HG02623 (cell line): ENCODE results near the gene KRTAP12-2.
"Not testable (repeated sequence)": the region's sequence is repeated elsewhere in the genome, so short reads cannot be mapped to it uniquely, and the experiment has no call there.

Experiments used
- ATAC-seq: cut with Tn5 transposase; IDR thresholded peaks from one replicate; pipeline ENCODE4 v1.9.1; 2021; ENCODE audit warnings: moderate library complexity; ENCODE audit not compliant: unreplicated experiment

The KRTAP12-2 gene

DNA sequence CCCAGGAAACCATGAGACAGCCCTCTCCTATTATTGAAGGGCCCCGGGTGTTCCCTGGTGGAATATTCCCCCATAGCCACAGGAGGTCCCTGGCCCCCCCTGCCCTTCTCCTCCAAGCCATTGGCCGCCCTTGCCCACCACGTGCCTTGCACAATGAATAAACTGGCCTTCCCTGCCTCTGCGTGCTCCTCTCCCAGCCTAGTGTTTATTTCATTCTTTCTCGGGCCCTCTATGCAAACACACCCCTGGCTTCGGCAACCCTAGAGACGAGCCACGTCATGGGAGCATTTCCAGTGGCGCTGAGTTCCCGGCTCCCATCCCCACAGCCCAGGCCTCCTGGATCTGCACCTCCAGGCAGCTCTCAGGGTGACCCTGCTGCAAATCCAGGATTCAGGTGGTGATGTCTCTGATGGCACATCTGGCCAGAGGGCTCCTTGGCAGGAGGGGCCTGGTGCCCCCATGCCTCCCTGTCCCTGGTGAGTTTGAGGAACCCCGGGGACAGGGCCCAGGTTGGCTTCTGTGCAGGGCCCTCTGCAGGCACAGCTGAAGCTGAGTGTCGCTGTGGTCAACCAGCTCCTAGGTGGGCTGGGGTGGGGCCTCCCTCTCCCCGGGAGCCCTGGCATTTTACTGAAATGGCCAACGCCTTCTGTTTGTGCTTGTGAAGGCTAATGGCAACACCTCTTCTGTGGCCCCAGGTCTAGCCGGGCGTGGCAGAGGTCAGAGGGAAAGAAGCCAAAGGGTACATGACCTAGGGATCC is 36.4 kb upstream of the KRTAP12-2 start:
- ATAC-seq = no peak

DNA sequence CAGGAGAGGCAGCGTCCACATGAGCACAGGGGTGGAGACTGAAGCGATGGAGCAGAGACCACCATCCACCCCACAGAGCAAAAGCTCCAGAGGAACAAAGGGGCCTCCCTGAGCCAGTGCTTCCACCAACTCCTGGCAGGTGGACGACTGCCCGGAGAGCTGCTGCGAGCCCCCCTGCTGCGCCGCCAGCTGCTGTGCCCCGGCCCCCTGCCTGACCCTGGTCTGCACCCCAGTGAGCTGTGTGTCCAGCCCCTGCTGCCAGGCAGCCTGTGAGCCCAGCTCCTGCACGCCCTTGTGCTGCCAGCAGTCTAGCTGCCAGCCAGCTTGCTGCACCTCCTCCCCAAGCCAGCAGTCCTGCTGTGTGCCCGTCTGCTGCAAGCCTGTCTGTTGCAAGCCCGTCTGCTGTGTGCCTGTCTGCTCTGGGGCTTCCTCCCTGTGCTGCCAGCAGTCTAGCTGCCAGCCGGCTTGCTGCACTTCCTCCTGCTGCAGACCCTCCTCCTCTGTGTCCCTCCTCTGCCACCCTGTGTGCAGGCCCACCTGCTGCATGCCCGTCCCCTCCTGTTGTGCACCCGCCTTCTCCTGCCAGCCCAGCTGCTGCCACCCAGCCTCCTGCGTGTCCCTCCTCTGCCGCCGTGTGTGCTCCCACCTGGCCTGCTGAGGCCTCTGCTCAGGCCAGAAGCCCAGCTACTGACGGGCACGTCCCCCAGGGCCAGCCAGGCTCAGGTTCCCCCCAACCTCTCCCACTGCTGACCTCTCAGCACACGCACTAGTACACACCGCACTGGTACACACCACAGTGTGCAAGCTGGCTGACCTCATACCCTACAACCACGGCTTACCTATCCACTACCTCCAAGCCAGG is 35.6 kb upstream of the KRTAP12-2 start:
- ATAC-seq = no peak

DNA sequence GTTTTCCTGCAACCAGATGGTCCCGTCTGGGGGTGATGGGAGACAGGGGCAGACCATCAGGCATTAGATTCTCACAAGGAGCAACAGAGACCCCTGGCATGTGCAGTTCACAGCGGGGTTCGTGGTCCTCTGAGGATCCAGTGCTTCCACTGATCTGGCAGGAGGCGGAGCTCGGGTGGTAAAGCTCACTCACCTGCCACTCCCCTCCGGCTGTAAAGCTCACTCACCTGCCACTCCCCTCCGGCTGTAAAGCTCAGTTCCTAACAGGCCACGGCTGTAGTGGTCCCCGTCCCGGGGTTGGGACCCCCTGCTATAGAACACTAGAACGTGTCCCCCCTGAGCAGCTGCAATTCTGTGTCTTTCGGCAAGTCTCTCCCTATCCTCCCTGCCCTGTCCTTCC is 34.8 kb upstream of the KRTAP12-2 start:
- no peak for ATAC-seq

DNA sequence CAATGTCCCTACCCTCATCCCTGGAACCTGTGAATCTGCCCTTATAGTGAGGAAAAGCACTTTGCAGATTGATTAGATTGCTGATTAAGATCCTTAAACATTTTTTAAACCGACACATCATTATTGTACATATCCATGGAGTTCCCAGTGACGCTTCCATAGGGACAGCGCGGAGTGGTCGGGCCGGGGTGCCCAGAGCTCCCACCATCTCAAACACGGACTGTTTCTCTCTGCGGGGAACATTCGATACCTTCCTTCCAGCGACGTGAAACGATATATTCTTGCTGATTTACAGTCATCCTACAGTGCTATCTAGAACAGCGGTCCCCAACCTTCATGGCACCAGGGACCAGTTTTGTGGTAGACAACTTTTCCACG is 34.3 kb upstream of the KRTAP12-2 start:
- no peak for ATAC-seq

DNA sequence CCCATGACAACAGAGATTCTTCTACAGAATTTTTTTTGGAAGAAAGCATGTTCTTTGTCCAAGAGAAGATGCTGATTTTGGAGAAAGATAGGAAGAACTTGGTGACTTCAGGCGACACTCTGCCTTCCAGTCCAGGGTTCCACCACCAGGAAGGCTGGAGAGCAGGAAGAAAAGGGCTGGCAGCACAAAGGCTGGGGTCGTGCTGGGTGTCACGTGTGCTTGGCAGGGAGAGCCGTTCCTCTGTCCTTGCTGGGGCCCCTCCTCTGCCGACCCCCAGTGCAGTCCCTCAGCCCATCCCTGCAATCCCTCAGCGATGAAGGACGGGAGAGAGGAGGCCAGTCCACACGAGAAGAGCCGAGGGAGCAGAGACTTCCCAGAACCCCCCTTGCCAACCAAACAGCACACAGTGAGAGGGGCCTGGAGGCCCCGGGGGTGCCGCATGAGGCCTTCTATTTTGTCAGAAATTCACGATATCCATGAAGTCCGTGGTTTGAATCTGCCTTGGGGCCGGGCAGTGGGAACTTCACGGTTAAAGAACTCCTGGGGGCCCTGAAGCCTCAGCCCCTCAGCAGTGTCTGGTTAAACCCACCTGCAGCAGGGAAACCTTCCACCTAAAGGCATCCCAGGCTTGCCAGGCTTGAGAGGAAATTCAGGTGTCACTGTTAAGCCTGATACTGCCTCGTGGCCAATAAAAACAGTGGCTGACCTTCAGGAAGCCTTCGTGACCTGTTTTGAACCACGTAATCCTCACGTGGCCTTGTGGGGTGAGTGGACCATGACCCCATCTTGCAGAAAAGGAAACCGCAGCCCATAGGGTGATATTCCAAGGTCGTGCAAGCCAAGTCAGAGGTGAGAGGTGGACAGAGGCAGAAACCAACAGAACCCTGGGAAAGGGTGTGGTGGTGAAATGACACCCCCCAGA is 33.6 kb upstream of the KRTAP12-2 start:
- no peak for ATAC-seq

DNA sequence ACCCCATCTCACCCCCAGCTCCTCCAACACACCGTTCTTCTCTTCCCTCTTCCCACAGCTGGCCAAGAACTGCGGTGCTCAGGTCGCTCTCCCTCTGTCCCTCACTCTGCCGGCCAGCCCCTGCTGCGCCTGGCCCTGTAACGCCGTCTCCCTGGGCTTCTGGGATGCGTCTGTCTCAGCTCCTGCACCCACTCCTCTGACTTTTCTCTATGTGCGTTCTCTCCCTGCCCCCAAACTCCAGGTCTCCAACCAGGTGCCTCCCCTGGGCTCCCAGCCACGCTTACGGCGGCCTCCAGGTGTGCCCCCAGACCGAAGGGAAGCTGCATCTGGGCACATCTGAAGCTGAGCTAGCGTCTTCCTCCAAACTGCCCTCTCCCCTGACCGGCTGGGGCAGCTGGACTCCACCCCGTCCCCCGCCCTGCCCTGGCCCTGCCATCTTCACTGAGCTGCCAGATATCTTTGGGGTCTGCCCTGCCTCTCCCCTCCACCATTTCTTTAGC is 32.8 kb upstream of the KRTAP12-2 start:
- no peak for ATAC-seq

DNA sequence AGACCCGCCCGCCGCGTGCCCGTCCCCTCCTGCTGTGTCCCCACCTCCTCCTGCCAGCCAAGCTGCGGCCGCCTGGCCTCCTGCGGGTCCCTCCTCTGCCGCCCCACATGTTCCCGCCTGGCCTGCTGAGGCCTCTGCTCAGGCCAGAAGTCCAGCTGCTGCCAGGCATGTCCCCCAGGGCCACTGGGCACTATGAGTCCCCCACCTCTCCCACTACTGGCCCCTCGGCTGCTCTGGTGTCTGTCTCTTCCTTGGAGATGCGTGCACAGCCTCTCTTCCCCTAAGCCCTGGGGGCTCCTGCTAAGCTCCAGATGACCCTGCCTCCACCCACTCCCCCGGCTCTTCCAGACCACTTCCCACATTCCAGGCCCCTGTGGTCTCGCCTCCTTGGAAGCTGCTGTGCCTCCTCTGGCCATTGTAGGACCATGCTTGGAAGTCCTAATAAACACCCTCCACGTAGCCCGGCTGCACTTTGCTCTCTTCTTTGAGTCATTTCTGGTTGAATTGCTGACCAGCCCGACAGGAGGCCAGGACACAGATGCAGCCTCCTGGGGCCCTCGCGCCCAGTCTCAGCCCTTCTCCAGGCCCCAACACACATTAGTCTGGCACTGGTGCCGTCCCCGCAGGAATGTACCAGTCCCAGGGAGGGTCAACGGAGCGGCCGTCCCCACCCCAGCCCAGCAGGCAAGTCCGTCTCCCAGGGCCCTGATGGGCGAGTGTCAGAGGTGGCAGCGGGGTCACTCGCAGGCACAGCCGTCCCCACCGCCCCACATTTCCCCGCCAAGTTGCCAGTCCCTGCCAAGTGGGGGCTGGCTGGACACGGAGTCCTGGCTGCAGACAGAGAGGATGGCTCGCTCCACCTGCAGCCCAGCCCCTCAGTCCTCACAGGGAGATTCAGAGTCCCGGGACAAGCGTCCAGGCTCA is 31.3 kb upstream of the KRTAP12-2 start:
- no peak for ATAC-seq

DNA sequence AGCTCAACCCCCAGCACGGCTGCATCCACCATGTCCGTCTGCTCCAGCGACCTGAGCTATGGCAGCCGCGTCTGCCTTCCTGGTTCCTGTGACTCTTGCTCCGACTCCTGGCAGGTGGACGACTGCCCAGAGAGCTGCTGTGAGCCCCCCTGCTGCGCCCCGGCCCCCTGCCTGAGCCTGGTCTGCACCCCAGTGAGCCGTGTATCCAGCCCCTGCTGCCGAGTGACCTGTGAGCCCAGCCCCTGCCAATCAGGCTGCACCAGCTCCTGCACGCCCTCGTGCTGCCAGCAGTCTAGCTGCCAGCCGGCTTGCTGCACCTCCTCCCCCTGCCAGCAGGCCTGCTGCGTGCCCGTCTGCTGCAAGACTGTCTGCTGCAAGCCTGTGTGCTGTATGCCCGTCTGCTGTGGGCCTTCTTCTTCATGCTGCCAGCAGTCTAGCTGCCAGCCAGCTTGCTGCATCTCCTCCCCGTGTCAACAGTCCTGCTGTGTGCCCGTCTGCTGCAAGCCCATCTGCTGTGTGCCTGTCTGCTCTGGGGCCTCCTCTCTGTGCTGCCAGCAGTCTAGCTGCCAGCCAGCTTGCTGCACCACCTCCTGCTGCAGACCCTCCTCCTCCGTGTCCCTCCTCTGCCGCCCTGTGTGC is 30.6 kb upstream of the KRTAP12-2 start, which contains the start of gene KRTAP10-12:
Gene KRTAP10-12 (plus strand): TSS at position 1 of the 639 bp plus-strand sequence. CDS start 30 bp downstream, at position 31.
- not testable (repeated sequence) for ATAC-seq

DNA sequence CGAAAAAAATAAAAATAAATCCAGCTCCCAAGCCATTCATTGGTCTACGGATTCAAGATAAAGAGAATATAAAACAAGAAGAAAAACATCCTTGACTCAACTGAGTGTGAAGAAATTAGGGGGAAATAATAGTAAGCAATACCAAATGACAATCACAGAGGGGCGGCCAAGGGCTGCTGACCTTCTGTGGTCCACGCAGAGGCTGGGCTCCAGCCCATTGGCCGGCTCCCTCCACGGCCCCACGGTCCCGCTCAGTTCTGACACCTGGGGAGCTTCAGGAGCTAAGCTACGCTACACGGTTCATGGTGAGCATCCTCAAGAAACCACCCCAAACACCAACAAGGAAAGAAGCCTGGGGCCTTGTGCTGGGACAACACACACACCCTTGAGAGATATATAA is 29.8 kb upstream of the KRTAP12-2 start:
- ATAC-seq = no peak

DNA sequence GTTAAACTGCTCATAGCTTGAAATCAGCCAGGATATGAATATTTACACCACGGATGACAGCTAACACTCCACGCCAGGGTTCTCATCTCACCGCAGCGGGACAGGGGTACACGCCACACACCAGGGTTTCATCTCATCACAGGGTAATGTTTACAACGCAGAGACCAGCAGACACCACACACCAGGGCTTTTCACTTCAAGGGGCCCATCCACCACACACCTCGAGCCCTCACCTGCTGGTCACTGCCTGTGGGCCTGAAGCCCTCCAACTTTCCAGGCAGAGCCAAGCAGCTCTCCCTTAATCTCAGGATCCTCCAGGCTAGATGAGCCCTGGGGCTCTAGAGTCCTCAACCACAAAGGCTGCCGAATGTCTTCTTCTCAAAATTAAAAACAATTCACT is 28.9 kb upstream of the KRTAP12-2 start:
- no peak for ATAC-seq

DNA sequence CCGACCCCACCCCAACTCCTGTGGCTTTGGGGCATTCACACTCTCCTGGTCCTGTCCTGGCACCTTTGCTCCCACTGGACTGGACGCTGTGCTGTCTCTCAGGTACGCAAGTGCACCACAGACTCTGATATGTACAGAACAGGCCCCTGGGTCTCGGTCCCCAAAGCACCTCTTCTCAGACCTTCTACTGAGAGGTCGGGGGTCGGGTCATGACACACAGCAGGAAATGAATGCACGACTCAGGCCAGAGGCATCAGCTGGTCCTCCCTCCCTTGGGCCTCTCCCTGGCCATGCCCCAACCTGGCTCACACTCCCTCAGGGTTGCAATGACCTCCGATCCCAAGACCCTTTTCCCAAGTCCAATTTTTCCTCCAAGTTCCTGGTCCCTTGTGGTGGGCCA is 28.5 kb upstream of the KRTAP12-2 start:
- ATAC-seq = no peak

DNA sequence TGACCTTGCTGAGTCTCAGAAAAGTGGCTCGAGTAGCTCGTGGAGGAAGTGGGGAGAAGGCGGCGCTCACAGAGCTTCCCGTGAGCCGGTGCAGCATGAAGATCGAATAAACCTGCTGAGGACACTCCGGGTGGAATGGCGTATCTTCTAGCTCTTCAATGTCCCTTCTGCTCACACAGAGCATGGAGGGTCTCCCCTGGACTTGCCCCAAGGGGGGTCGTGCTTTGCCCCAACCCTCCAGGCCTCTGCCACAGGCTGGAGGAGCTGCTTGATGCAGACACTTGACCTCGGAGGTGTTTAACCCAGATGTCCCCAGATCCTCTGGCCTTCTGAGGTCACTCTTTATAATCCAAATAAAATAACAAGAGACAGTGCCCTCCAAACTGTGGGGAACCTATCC is 28.0 kb upstream of the KRTAP12-2 start:
- no peak for ATAC-seq

DNA sequence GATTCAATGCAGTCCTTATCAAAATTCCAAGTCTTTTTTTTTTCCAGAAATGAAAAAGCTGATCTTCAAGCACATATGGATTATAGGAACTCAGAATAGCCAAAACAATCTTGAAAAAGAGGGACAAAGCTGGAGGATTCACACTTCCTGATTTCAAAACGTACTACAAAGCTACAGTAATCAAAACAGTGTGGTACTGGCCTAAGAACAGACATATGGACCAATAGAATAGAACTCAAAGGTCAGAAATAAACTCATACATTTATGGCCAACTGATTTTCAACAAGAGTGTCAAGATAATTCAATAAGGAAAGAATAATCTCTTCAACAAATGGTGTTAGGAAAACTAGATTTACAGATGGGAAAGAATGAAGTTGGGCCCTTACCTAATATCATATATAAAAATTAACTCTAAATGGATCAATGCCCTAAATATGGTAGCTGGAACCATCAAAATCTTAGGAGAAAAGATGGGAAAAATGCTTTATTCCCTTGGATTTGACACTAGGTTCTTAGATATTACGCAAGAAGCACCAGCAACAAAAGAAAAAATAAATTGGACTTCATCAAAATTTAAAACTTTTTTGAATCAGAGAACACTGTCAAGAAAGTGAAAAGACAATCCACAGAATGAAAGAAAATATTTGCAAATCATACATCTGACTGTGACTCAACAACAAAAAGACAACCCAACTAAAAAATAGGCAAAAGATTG is 26.2 kb upstream of the KRTAP12-2 start:
- no peak for ATAC-seq

DNA sequence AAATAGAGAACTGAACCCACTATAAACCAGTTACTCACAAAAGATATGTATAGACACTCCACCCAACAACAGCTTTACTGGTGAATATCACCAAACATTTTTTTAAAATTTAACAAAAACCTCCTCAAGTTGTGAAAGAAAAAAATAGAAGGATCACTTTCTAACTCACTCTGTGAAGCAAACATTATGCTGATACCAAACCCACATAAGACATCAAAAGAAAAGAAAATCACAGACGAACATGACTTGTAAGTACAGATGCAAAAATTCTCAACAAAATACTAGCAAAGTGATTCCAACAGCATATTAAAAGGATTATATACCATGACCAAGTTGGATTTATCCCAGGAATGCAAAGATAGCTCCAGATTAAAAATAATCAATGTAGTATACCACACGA is 25.0 kb upstream of the KRTAP12-2 start:
- ATAC-seq = no peak

DNA sequence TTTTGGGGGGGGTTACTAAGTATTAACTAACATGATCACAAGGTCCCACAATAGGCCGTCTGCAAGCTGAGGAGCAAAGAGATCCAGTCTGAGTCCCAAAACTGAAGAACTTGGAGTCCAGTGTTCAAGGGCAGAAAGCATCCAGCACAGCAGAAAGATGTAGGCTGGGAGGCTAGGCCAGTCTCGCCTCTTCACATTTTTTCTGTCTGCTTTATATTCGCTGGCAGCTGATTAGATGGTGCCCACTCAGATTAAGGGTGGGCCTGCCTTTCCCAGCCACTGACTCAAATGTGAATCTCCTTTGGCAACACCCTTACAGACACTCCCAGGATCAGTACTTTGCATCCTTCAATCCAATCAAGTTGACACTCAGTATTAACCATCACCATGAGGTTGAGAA is 23.0 kb upstream of the KRTAP12-2 start:
- ATAC-seq = not testable (repeated sequence)

DNA sequence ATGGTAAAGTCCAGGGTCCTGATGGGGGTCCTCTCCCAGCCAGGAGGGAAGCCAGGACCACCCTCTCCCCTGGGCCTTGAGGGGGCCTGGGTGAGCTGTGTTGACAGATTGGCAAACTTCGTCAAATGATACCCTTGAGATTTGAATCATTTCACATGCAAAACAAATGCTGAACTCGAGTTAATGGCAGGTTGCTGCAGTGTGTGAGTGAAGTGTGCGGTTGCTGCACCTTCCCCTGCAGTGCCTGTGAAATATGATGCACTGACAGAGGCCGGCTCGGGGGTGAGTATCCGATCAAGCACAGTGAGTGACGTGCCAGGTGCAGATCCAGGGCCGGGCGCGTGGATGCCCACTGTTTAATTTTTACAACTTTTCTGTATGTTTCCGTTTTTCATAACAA is 20.9 kb upstream of the KRTAP12-2 start:
- no peak for ATAC-seq

DNA sequence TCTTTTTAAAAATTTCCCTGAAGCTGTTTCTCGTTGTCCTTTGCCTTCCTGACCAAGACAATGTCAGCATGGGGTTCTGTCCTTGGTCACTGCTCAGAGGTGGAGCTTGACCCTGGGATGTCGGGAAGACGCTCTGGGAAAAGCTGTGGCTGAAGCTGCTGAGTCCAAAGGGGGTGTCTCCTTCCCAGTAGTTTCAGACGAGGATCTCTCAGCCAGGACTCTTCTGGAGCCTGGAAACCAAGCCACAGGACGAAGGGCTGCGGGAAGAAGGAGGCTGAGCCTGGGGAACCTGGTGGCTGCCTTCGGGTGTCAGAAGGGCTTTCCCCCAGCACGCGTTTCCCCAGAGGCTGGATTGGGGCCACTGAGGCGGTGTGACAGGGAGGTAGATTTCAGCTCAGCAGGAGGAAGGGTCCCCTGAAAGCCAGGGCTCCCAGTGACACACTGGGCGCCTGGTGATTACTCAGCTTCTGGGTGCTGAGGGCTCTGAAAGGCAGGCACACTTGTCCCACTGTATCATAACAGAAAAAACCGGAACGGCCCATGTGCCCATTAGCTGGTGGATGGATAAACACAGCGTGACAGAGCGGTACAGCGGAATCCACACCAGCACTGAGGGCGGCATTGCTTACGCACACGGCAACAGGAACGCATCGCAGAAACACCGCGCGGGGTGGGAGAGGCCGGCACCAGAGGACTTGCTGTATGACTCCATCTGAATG is 20.3 kb upstream of the KRTAP12-2 start:
- ATAC-seq = no peak
